Vagina (tissue), 2 donors: ENCODE measurements around the gene GJD4.

Source experiments
- POLR2A ChIP-seq, 2 donors: fragments of 450-650 bp; IDR thresholded peaks; one replicate each; pipeline ENCODE4 v1.6.1; 2017; ENCODE audit warnings: antibody characterized with exemption in 2 of 2, mild to moderate bottlenecking in 2 of 2, moderate library complexity in 2 of 2
- TF ChIP-seq, protein P1 (sequence below), 3 experiments: fragments of 450-650 bp in 2 of 3; fragments of 200-600 bp in 1 of 3; sonication (generic) in 1 of 3; IDR thresholded peaks; one replicate each; pipeline ENCODE4 v1.5.1; 2017 to 2019; ENCODE audit warnings: antibody characterized with exemption in 3 of 3, mild to moderate bottlenecking in 2 of 3, moderate library complexity in 2 of 3

DNA sequence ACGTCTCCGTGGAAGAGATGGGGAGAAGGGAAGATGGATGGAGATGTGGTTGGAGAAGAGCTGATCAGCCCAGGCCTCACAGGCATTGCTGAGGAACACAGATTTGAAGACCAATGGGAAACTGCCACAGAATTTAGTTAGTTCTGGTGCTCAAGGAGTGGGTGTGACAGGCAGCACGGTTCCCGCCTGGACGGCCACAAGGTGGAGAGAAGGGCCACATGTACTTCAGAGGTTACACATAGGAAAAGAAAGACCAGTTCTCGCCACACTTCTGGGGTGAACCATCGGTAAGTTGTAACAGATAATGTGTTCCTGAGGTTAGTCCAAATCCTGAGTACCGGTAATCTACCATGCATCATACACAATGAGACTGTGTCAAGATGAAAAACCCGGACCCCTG is 29.5 kb upstream of the GJD4 start:
- TF ChIP-seq, protein P1, sequence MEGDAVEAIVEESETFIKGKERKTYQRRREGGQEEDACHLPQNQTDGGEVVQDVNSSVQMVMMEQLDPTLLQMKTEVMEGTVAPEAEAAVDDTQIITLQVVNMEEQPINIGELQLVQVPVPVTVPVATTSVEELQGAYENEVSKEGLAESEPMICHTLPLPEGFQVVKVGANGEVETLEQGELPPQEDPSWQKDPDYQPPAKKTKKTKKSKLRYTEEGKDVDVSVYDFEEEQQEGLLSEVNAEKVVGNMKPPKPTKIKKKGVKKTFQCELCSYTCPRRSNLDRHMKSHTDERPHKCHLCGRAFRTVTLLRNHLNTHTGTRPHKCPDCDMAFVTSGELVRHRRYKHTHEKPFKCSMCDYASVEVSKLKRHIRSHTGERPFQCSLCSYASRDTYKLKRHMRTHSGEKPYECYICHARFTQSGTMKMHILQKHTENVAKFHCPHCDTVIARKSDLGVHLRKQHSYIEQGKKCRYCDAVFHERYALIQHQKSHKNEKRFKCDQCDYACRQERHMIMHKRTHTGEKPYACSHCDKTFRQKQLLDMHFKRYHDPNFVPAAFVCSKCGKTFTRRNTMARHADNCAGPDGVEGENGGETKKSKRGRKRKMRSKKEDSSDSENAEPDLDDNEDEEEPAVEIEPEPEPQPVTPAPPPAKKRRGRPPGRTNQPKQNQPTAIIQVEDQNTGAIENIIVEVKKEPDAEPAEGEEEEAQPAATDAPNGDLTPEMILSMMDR (IDR thresholded peaks at IDR 0.05) = no peak
- no peak for TF ChIP-seq POLR2A (IDR thresholded peaks at IDR 0.05)
